ENCODE results near the gene OSBPL2.

- TF ChIP-seq, protein P1, sequence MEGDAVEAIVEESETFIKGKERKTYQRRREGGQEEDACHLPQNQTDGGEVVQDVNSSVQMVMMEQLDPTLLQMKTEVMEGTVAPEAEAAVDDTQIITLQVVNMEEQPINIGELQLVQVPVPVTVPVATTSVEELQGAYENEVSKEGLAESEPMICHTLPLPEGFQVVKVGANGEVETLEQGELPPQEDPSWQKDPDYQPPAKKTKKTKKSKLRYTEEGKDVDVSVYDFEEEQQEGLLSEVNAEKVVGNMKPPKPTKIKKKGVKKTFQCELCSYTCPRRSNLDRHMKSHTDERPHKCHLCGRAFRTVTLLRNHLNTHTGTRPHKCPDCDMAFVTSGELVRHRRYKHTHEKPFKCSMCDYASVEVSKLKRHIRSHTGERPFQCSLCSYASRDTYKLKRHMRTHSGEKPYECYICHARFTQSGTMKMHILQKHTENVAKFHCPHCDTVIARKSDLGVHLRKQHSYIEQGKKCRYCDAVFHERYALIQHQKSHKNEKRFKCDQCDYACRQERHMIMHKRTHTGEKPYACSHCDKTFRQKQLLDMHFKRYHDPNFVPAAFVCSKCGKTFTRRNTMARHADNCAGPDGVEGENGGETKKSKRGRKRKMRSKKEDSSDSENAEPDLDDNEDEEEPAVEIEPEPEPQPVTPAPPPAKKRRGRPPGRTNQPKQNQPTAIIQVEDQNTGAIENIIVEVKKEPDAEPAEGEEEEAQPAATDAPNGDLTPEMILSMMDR (conservative IDR thresholded peaks at IDR 0.05; ENCODE audit: low read depth, low read length): no peak
- TF ChIP-seq EZH2 (IDR thresholded peaks at IDR 0.05; ENCODE audit: borderline replicate concordance, low read depth, low read length, poor library complexity, severe bottlenecking): no peak
Measured at GRCh38 chr20:62206388-62206775, 31.9 kb upstream of the OSBPL2 start.
